NCI-H187 (cell line): ENCODE results near the gene TMEM39B.
"Not testable (repeated sequence)": the region's sequence is repeated elsewhere in the genome, so short reads cannot be mapped to it uniquely, and the experiment has no call there.

Source experiments
- DNase-seq, 2 experiments: peaks; one replicate each; lab custom pipeline; 2025; lab: John Stamatoyannopoulos, UW

Gene TMEM39B

GRCh38 chr1:32111789-32112188 lies 39.0 kb downstream of the TMEM39B start:
- DNase-seq: no peak

DNA sequence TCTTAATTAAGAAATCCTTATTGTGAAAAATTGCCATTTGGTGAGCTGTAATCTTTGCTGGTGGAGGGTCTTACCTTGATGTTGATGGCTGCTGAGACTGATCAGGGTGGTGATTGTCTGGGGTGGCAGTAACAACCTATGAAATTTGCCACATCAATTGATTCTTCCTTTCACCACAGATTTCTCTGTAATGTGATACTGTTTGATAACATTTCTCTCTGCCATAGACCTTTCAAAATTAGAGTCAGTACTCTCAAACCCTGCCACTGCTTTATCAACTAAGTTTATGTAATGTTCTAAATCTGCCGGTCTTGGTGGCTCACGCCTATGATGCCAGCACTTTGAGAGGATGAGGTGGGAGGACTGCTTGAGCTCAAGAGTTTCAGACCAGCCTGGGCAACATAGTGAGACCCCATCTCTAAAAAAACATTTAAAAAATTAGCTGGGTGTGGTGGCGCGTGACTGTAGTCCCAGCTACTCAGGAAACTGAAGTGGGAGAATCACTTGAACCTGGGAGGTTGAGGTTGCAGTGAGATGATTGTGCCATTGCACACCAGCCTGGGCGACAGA lies 40.2 kb downstream of the TMEM39B start:
- no peak for DNase-seq

DNA sequence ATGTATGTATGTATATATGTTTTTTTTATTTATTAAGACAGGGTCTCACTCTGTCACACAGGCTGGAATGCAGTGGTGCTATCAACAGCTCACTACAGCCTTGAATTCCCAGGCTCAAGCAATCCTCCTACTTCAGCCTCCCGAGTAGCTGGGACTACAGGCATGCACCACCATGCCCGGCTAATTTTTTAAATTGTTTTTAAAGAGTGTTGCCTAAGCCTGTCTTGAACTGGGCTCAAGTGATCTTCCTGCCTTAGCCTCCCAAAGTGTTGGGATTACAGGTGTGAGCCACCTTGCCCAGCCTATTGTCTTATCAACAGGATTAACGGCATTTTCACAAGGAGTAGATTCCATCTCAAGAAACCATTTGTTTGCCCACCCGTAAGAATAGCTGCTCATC lies 40.7 kb downstream of the TMEM39B start:
- DNase-seq: not testable (repeated sequence)

GRCh38 chr1:32114420-32114819 lies 41.7 kb downstream of the TMEM39B start:
- no peak for DNase-seq

- DNase-seq: no peak
Measured at GRCh38 chr1:32115496-32115895, 42.8 kb downstream of the TMEM39B start.

DNA sequence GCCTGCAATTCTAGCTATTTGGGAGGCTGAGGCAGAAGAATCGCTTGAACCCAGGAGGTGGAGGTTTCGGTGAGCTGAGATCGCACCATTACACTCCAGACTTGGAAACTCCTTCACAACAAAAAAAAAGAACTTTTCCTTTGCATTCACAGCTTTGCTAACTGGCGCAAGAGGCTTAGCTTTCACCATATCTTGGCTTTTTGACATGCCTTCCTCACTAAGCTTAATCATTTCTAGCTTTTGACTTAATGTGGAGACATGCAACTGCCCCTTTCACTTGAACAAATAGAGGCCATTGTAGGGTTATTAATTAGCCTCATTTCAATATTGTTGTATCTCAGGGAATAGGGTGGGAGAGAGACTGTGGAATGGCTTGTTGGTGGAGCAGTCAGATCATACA lies 43.8 kb downstream of the TMEM39B start:
- no peak for DNase-seq

DNA sequence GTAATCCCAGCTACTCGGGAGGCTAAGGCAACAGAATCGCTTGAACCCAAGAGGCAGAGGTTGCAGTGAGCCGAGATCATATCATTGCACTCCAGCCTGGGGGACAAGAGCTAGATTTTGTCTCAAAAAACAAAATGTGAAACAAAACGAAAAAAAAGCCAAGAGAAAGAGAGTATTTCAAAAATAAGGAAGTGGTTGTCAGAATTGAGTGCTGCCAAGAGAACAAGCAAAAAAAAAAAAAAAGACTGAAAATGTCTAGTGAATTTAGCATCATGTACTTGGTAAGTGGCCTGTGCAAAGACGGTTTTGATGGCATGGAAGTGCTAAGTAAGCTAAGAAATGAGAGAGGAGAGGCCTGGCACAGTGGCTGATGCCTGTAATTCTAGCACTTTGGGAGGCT lies 49.4 kb downstream of the TMEM39B start:
- DNase-seq: no peak

GRCh38 chr1:32123361-32123760 lies 50.6 kb downstream of the TMEM39B start:
- DNase-seq: not testable (repeated sequence)

- DNase-seq: no peak
Measured at GRCh38 chr1:32125313-32125712, 52.6 kb downstream of the TMEM39B start.

- no peak for DNase-seq
Measured at GRCh38 chr1:32126770-32127169, 54.0 kb downstream of the TMEM39B start.

GRCh38 chr1:32127409-32128198 lies 54.9 kb downstream of the TMEM39B start:
- no peak for DNase-seq

DNA sequence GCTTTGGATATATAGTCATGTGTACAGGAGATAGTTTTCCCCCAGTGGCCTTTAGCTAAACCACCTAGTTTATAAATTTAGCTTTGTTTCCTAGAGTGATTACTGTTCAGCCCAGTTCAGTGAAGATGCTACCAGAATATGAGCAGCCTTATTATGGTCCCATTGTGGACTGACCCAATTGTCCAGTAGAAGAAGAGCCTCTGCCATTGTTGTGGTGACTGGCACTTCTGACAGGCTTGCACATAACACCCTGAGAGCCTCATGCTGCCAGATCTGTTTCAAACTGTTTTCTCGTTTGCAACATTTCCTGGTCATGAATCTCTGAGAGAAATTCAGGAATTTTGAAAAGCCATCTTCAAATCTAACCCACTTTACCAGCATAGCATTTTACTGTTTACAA lies 55.7 kb downstream of the TMEM39B start:
- DNase-seq: no peak

DNA sequence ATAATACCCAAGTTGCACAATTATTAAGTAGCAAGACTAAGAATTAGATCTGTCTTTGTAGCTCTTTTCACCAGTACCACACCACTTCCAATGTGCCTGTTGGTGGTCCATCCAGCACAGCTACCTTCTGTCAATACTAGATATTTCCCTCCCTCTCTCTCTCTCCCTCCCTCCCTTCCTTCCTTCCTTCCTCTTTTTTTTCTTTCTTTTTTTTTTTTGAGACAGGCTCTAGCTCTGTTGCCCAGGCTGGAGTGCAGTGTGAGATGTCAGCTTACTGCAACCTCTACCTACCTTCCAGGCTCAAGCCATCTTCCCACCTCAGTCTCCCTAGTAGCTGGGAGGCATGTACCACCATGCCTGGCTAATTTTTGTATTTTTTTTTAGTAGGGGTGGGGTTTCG lies 56.2 kb downstream of the TMEM39B start:
- DNase-seq: no peak

DNA sequence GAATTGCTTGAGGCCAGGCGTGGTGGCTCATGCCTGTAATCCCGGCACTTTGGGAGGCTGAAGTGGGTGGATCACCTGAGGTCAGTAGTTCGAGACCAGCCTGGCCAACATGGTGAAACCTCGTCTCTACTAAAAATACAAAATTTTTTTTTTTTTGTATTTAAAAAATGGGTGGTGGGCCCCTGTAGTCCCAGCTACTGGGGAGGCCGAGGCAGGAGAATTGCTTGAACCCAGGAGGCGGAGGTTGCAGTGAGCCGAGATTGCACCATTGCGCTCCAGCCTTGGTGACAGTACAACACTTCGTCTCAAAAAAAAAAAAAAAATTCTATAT lies 61.2 kb downstream of the TMEM39B start:
- DNase-seq: not testable (repeated sequence)

DNA sequence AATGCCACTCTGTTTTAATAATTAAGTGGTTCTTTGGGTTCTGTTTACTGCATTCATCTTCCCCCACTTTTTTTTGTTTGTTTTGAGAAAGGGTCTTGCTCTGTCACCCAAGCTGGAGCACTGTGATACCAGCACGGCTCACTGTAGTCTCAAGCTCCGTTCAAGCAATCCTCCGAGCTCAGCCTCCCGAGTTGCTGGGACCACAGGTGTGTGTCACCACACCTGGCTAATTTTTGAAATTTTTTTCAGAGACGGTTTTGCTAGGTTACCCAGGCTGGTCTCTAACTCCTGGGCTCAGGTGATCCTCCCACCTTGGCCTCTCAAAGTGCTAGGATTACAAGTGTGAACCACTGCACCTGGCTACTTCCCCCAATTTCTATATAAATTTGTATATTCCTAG lies 64.4 kb downstream of the TMEM39B start:
- DNase-seq: no peak

- DNase-seq: no peak
Measured at GRCh38 chr1:32138965-32139364, 66.2 kb downstream of the TMEM39B start.

- DNase-seq: no peak
Measured at GRCh38 chr1:32142446-32143301, 69.9 kb downstream of the TMEM39B start.

GRCh38 chr1:32143302-32143695 lies 70.6 kb downstream of the TMEM39B start:
- not testable (repeated sequence) for DNase-seq

GRCh38 chr1:32144033-32144432 lies 71.3 kb downstream of the TMEM39B start:
- DNase-seq: no peak

DNA sequence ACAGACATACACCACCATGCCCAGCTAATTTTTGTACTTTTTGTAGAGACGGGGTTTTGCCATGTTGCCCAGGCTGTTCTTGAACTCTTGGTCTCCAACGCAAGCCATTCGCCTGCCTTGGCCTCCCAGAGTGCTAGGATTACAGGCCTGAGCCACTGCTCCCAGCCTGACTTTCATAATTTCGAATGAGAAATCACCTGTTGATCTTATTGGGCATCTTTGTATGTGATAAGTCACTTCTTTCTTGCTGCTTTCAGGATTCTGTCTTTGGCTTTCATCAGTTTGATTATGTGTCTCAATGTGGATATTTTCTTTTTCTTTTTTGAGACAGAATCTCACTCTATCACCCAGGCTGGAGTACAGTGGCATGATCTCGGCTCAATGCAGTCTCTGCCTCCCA lies 75.1 kb downstream of the TMEM39B start:
- DNase-seq: not testable (repeated sequence)

GRCh38 chr1:32150847-32151246 lies 78.1 kb downstream of the TMEM39B start:
- DNase-seq: no peak

- no peak for DNase-seq
Measured at GRCh38 chr1:32151319-32151787, 78.6 kb downstream of the TMEM39B start.
